H1 (cell line): ENCODE results near the gene CDH22. TPM values are rescaled to one million over a fixed set of nuclear protein-coding genes. Genes with fewer than 3 reads are reported as not detected.

Experiments used
- CTCF ChIA-PET: fragments of 300-600 bp; sonication (Branson Sonifier 250); formaldehyde crosslinking; loops from one replicate; lab custom pipeline; 2021; ENCODE audit not compliant: partially characterized antibody; lab: Charles Lee
- POLR2A ChIA-PET: fragments of 300-600 bp; sonication (Branson Sonifier 250); formaldehyde crosslinking; loops from one replicate; lab custom pipeline; 2021; ENCODE audit warnings: inconsistent platforms; ENCODE audit not compliant: partially characterized antibody; lab: Charles Lee
- DNase-seq, 2 experiments: peaks; one replicate each; pipeline versions ENCODE4 v3.0.0 to v3.0.0-alpha.2; 2010 to 2022; ENCODE audit warnings: low spot score in 2 of 2, low read depth in 1 of 2, mixed read lengths in 1 of 2
- FAIRE-seq: peaks from 2 replicates; lab custom pipeline; 2011; peaks lifted over from hg19 to GRCh38; lab: Jason Lieb, UNC
- H2AFZ ChIP-seq: 2 replicates; pipeline ENCODE4 v1.8.1; 2012; ENCODE audit warnings: low read length, inconsistent platforms
- H2AK5ac ChIP-seq: 2 replicates; pipeline ENCODE4 v1.6.1; 2013; ENCODE audit warnings: low read depth, low read length
- H2BK120ac ChIP-seq: replicated peaks from 2 replicates; pipeline ENCODE3; 2013; ENCODE audit warnings: low read depth, low read length, inconsistent platforms
- H2BK12ac ChIP-seq: 2 replicates; pipeline ENCODE4 v1.6.1; 2013; ENCODE audit warnings: low read depth, low read length
- H2BK15ac ChIP-seq: 2 replicates; pipeline ENCODE4 v1.6.1; 2013; ENCODE audit warnings: low read length
- H2BK20ac ChIP-seq: 2 replicates; pipeline ENCODE4 v1.6.1; 2013; ENCODE audit warnings: low read length
- H2BK5ac ChIP-seq: 2 replicates; pipeline ENCODE4 v1.6.1; 2013; ENCODE audit warnings: low read depth, low read length
- H3K14ac ChIP-seq: 2 replicates; pipeline ENCODE4 v1.6.1; 2013; ENCODE audit warnings: inconsistent platforms; ENCODE audit not compliant: insufficient read length
- H3K18ac ChIP-seq: 2 replicates; pipeline ENCODE4 v1.6.1; 2013; ENCODE audit warnings: low read length; ENCODE audit errors: extremely low read depth
- H3K23ac ChIP-seq: 2 replicates; pipeline ENCODE4 v1.6.1; 2013; ENCODE audit warnings: inconsistent platforms; ENCODE audit not compliant: insufficient read length
- H3K23me2 ChIP-seq: 2 replicates; pipeline ENCODE4 v1.6.1; 2013; ENCODE audit warnings: low read depth, low read length
- H3K27ac ChIP-seq: 2 replicates; pipeline ENCODE4 v1.6.1; 2011; ENCODE audit warnings: low read depth, low read length, inconsistent platforms
- H3K27me3 ChIP-seq, 4 experiments: replicated peaks in 1 of 4; 1 replicate in 1 of 4; 2 replicates in 3 of 4; pipeline versions ENCODE4 v1.6.1 to v1.8.1; 2011 to 2013; ENCODE audit warnings: low read length in 3 of 4, mild to moderate bottlenecking in 3 of 4, inconsistent platforms in 2 of 4, mixed read lengths in 2 of 4, moderate library complexity in 1 of 4; ENCODE audit not compliant: control insufficient read depth in 3 of 4, insufficient read depth in 3 of 4; ENCODE audit errors: extremely low read depth in 1 of 4
- H3K36me3 ChIP-seq, 4 experiments: 2 replicates each; pipeline versions ENCODE4 v1.6.1 to v1.8.1; 2011 to 2013; ENCODE audit warnings: mild to moderate bottlenecking in 4 of 4, low read length in 3 of 4, moderate library complexity in 2 of 4, control low read depth in 1 of 4, inconsistent platforms in 1 of 4; ENCODE audit not compliant: insufficient read depth in 4 of 4, control insufficient read depth in 2 of 4
- H3K4ac ChIP-seq: replicated peaks from 2 replicates; pipeline ENCODE3; 2013; ENCODE audit warnings: low read length, low read depth, mixed read lengths, inconsistent platforms; ENCODE audit not compliant: insufficient read length
- H3K4me1 ChIP-seq, 4 experiments: replicated peaks in 1 of 4; 1 replicate in 1 of 4; 2 replicates in 3 of 4; pipeline versions ENCODE4 v1.6.1 to v1.8.1; 2011 to 2013; ENCODE audit warnings: low read length in 3 of 4, inconsistent platforms in 2 of 4, mixed read lengths in 1 of 4; ENCODE audit not compliant: insufficient read depth in 4 of 4, control insufficient read depth in 3 of 4
- H3K4me2 ChIP-seq, 2 experiments: 2 replicates each; pipeline versions ENCODE4 v1.6.1 to v1.8.1; 2011 to 2013; ENCODE audit warnings: low read depth in 2 of 2, low read length in 2 of 2, control low read depth in 1 of 2, inconsistent platforms in 1 of 2, mild to moderate bottlenecking in 1 of 2; ENCODE audit not compliant: insufficient read depth in 1 of 2
- H3K4me3 ChIP-seq, 4 experiments: fragments of 200-600, 300-600 bp in 1 of 4; sonication (generic), shearing (Covaris generic), sonication (Bioruptor Twin) in 1 of 4; 2 replicates each; pipeline versions ENCODE4 v1.5.1 to v1.8.1; 2011 to 2016; ENCODE audit warnings: low read length in 4 of 4, low read depth in 3 of 4, control low read depth in 2 of 4, inconsistent platforms in 2 of 4, mild to moderate bottlenecking in 2 of 4, mixed read lengths in 1 of 4, moderate library complexity in 1 of 4; ENCODE audit not compliant: insufficient read depth in 2 of 4; ENCODE audit errors: extremely low read depth in 1 of 4
- H3K56ac ChIP-seq: replicated peaks from 2 replicates; pipeline ENCODE3; 2013; ENCODE audit warnings: low read depth, mild to moderate bottlenecking, mixed read lengths, low read length, inconsistent platforms; ENCODE audit not compliant: insufficient read length
- H3K79me1 ChIP-seq: 2 replicates; pipeline ENCODE4 v1.6.1; 2013; ENCODE audit warnings: low read depth, low read length, control low read depth
- H3K79me2 ChIP-seq, 2 experiments: 2 replicates each; pipeline versions ENCODE4 v1.6.1 to v1.8.1; 2012 to 2013; ENCODE audit warnings: low read length in 2 of 2, mild to moderate bottlenecking in 2 of 2, inconsistent platforms in 1 of 2; ENCODE audit not compliant: insufficient read depth in 2 of 2, control insufficient read depth in 1 of 2
- H3K9ac ChIP-seq, 4 experiments: replicated peaks in 1 of 4; 1 replicate in 1 of 4; 2 replicates in 3 of 4; pipeline versions ENCODE4 v1.6.1 to v1.8.1; 2011 to 2013; ENCODE audit warnings: low read depth in 3 of 4, low read length in 3 of 4, control low read depth in 2 of 4, mild to moderate bottlenecking in 2 of 4, moderate library complexity in 2 of 4, inconsistent platforms in 1 of 4; ENCODE audit errors: extremely low read depth in 1 of 4
- H3K9me3 ChIP-seq, 2 experiments: 2 replicates each; pipeline versions ENCODE4 v1.6.1 to v1.8.1; 2012 to 2013; ENCODE audit warnings: mild to moderate bottlenecking in 2 of 2, moderate library complexity in 2 of 2, control low read depth in 1 of 2, inconsistent platforms in 1 of 2, low read depth in 1 of 2, low read length in 1 of 2, mixed read lengths in 1 of 2; ENCODE audit not compliant: insufficient read depth in 2 of 2
- H4K20me1 ChIP-seq, 2 experiments: replicated peaks in 1 of 2; 2 replicates each; pipeline versions ENCODE3 to v1.8.1; 2011 to 2013; ENCODE audit warnings: inconsistent platforms in 2 of 2, low read length in 2 of 2, mild to moderate bottlenecking in 1 of 2; ENCODE audit not compliant: insufficient read depth in 2 of 2, control insufficient read depth in 1 of 2
- H4K5ac ChIP-seq: 2 replicates; pipeline ENCODE4 v1.6.1; 2013; ENCODE audit warnings: low read length, low read depth, mixed read lengths, inconsistent platforms; ENCODE audit not compliant: insufficient read length
- H4K8ac ChIP-seq: 2 replicates; pipeline ENCODE4 v1.8.0; 2013; ENCODE audit warnings: mild to moderate bottlenecking, moderate library complexity, low read length, inconsistent platforms; ENCODE audit not compliant: insufficient read depth; ENCODE audit errors: extremely low read depth
- H4K91ac ChIP-seq: replicated peaks from 2 replicates; pipeline ENCODE3; 2013; ENCODE audit warnings: low read length, mixed read lengths, inconsistent platforms; ENCODE audit not compliant: insufficient read length
- BACH1 ChIP-seq: IDR thresholded peaks from 2 replicates; pipeline ENCODE4 v1.6.1; 2012; ENCODE audit warnings: low read length, improper control_type of control experiment
- CEBPB ChIP-seq: IDR thresholded peaks from 2 replicates; pipeline ENCODE4 v1.6.1; 2012; ENCODE audit warnings: low read depth, low read length
- CHD1 ChIP-seq: IDR thresholded peaks from 2 replicates; pipeline ENCODE4 v1.6.1; 2012; ENCODE audit warnings: low read depth, low read length, improper control_type of control experiment
- E2F6 ChIP-seq: IDR thresholded peaks from 2 replicates; pipeline ENCODE4 v1.6.1; 2012; ENCODE audit warnings: inconsistent platforms
- EGR1 ChIP-seq: IDR thresholded peaks from 2 replicates; pipeline ENCODE4 v1.6.1; 2011; ENCODE audit warnings: low read depth, low read length, borderline replicate concordance
- NRF1 ChIP-seq: IDR thresholded peaks from 2 replicates; pipeline ENCODE4 v1.6.1; 2011; ENCODE audit warnings: mild to moderate bottlenecking, low read depth, low read length, improper control_type of control experiment
- PHF8 ChIP-seq: fragments of 200-600 bp; sonication (generic); conservative IDR thresholded peaks from 2 replicates; pipeline ENCODE4 v1.7.1; 2012; ENCODE audit warnings: low read depth, mild to moderate bottlenecking, inconsistent platforms, low read length, moderate library complexity
- POLR2AphosphoS5 ChIP-seq: IDR thresholded peaks from 2 replicates; pipeline ENCODE4 v1.6.1; 2011; ENCODE audit warnings: low read depth, low read length
- RNF2 ChIP-seq: fragments of 200-900, 300-1000 bp; sonication (generic); IDR thresholded peaks from 2 replicates; pipeline ENCODE4 v1.7.1; 2016; ENCODE audit warnings: borderline replicate concordance, low read depth, mild to moderate bottlenecking, antibody characterized with exemption, low read length; ENCODE audit not compliant: poor library complexity, severe bottlenecking; ENCODE audit errors: missing control alignments
- RXRA ChIP-seq: IDR thresholded peaks from 2 replicates; pipeline ENCODE4 v1.6.1; 2011; ENCODE audit warnings: low read depth, mild to moderate bottlenecking, low read length, moderate library complexity; ENCODE audit not compliant: insufficient read depth
- SRF ChIP-seq: IDR thresholded peaks from 2 replicates; pipeline ENCODE4 v1.6.1; 2011; ENCODE audit warnings: mild to moderate bottlenecking, low read depth, low read length, moderate library complexity
- WGBS, 2 experiments: shearing (Covaris generic) in 1 of 2; methylation state at CpG; one replicate each; pipeline versions ENCODE4 v1.1.6 to v1.1.7; 2013 to 2015; ENCODE audit warnings: low lambda C conversion rate in 2 of 2, mixed read lengths in 2 of 2, inconsistent platforms in 1 of 2, low coverage in 1 of 2, missing lambda C conversion rate in 1 of 2; ENCODE audit not compliant: insufficient replicate concordance in 2 of 2, insufficient coverage in 1 of 2, insufficient read length in 1 of 2; ENCODE audit errors: extremely low coverage in 1 of 2, missing lambda C conversion rate in 1 of 2; 5-methylcytosine and 5-hydroxymethylcytosine counted together
- polyA plus RNA-seq, 7 experiments: library from polyadenylated mRNA; depleted of rRNA in 3 of 7; stranded (reverse) in 5 of 7; unstranded in 2 of 7; fragments of >200 nt in 5 of 7; fragments of 200-250 nt in 2 of 7; gene quantifications; 1 replicate in 5 of 7; 2 replicates in 1 of 7; 4 replicates in 1 of 7; pipeline versions ENCODE4 v1.2.1 to v1.2.3, GENCODE V29; 2011 to 2013; ENCODE audit warnings: missing spikeins in 2 of 7, mixed read lengths in 2 of 7
- total RNA-seq: library from RNA; stranded (reverse); fragmentation: NEBNext Ultra II Directional; extraction: Animal tissue kit (Norgen Biotek cat#: 25700); gene quantifications from 2 replicates; pipeline ENCODE4 v1.2.1, GENCODE V29; 2021
- TF ChIP-seq, protein P1 (sequence below): IDR thresholded peaks from 2 replicates; pipeline ENCODE4 v1.6.1; 2012; ENCODE audit warnings: inconsistent platforms

The CDH22 gene
- total and polyA plus RNA-seq, 2 of the 8 experiments (the other 6 are each of a cell fraction or from before 2014, with no cell fraction given): 0.35 to 0.39 TPM

DNA sequence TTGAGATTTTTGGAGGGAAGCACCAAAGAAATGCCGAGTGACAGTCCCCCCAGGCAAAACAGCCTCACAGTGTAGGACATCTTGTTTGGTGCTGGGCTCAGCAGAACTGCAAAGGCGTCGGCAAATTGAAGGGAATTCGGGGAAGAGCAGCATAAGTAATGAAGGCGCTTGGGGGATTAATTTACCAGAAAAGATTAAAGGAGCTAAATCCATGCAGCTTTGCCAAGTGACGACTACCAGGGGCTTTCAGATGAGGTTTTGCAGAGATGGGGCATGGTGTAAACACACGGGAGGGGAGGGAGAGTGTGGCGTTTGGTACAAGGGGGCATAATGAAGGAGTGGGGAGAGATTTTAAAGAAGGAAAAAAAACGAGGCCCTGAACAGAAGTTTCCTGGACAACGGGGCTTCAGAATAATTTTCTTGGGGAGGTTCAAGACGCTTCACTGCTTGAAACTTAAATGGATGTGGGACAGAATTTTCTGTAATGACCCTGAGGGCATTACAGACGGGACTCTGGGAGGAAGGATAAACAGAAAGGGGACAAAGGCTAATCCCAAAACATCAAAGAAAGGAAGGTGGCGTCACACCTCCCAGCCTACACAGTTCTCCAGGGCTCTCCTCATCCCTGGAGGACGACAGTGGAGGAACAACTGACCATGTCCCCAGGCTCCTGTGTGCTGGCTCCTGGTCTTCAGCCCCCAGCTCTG is 45.4 kb upstream of the CDH22 start:
- Histone ChIP-seq H3K27me3 (no peaks in the 10 kb centered on the region), H3K4me1 (peaks cover 0 to 19% (median 12%) of the 10 kb centered on the region in 4 experiments; a peak in 6 of 7 replicates), H2AFZ (no peak overlapping the region), H2BK12ac (no peak overlapping the region), H2BK15ac (no peak overlapping the region), H3K4me2 (no peak overlapping the region), H3K14ac (no peak overlapping the region), H2BK20ac (no peak overlapping the region), H4K5ac (no peak overlapping the region), H3K79me1 (no peaks in the 10 kb centered on the region), H3K79me2 (no peaks in the 10 kb centered on the region), H3K36me3 (peaks cover 0 to 15% (median 3%) of the 10 kb centered on the region in 4 experiments; a peak in 7 of 8 replicates), H3K56ac (no peak overlapping the region), H3K9me3 (no peaks in the 10 kb centered on the region), H3K27ac (no peak overlapping the region), H3K18ac (no peak overlapping the region), H3K4me3 (no peak overlapping the region), H2AK5ac (no peak overlapping the region), H4K91ac (no peak overlapping the region), H3K9ac (no peak overlapping the region), H2BK5ac (no peak overlapping the region), H2BK120ac (no peak overlapping the region), H4K8ac (no peak overlapping the region), H3K23me2 (no peaks in the 10 kb centered on the region), H3K4ac (no peak overlapping the region), H4K20me1 (peaks cover 6 to 7% of the 10 kb centered on the region in 2 experiments), H3K23ac (no peak overlapping the region)
- 86 to 100% methylated on average over 1 to 14 of the region's 14 CpGs for WGBS, 2 experiments
- DNase-seq (no peak), FAIRE-seq (no peak)
- CTCF ChIA-PET: interaction anchor here (0.8 to 1.8 kb wide), 4 partner anchors 10 to 54 kb away, joined by 3 to 5 read pairs (median 4); no protein-coding TSS in a partner anchor
- POLR2A ChIA-PET: interaction anchor here (1.1 kb wide), 1 partner anchor 10 kb away, joined by 3 read pairs; no protein-coding TSS in a partner anchor
- no peak for TF ChIP-seq SRF
- TF ChIP-seq, protein P1, sequence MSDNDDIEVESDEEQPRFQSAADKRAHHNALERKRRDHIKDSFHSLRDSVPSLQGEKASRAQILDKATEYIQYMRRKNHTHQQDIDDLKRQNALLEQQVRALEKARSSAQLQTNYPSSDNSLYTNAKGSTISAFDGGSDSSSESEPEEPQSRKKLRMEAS: no peak
- no peak for TF ChIP-seq E2F6
- no peak for TF ChIP-seq PHF8
- no peak for TF ChIP-seq CEBPB
- no peak for TF ChIP-seq BACH1
- no peak for TF ChIP-seq EGR1
- TF ChIP-seq RNF2: no peak
- TF ChIP-seq POLR2AphosphoS5: no peak
- no peak for TF ChIP-seq NRF1
- TF ChIP-seq CHD1: no peak
- TF ChIP-seq RXRA: no peak
